Measurements from ENCODE around the gene FAM193B. TPM values are rescaled to one million over a fixed set of nuclear protein-coding genes. Genes with fewer than 3 reads are reported as not detected.

The FAM193B gene
- total RNA-seq, 2 experiments from 2014 or later = 71.4 to 76.7 TPM

DNA sequence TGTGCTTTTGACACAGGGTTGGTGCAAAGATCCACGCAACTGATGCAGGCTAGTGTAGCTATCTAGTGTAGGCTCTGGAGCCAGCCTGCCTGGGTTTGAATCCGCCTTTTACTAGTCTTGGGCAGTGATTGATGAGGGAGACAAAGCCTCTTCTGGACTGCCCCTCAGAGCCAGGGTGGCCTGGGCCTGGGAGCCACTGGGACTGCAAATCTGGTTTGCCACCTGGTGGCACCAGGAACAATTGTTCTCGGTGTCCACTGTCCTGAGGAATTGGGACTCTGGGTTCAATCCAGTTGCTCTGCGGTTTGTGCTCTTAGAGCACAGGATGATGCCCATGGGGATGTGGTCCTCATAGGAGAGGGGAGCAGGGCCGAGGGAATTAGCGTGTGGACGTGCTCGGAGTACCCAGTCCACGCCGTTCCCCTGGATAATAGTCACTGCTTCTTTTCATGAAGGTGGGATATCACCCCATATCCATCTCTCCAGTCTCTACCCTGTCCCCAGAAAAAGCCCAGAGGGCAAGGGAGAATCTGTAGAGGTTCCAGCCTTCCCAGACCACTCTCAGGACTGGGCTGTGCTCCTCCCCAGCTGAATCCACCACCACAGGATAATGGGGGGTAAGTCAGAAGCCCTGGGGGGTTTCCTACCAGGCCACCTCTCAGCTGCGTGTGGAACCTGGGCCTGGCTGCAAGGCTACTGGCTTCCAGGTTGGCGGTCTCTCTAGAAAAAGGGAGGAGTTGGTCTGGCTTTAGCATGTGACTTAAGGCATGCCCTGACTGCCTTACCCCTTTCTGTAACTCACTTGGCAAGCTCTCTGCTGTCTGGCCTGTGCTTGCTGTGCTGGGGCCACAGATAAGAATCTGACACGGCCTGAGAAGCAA lies 47.5 kb upstream of the FAM193B start:
- Mint-ChIP-seq H3K4me3 (peak overlapping the region; percentile 88), H3K4me1 (ENCODE audit: low read depth) (peaks cover 39% of the 10 kb centered on the region), H3K9me3 (no peaks in the 10 kb centered on the region), H3K27ac (no peak overlapping the region), H3K36me3 (ENCODE audit: low read depth) (peaks cover 16% of the 10 kb centered on the region), H3K27me3 (no peaks in the 10 kb centered on the region)
- ChIA-PET CTCF (no interaction called here), POLR2A (interaction anchor here (0.9 to 1.9 kb wide), 3 partner anchors 9 to 12 kb away, joined by 3 to 7 read pairs (median 4); partner anchors contain the start of gene TMED9)
- intact Hi-C loops (cut with micrococcal nuclease) = no loop called here
- DNase-seq (no peak), ATAC-seq (no peak)
- TF ChIP-seq, protein P1, sequence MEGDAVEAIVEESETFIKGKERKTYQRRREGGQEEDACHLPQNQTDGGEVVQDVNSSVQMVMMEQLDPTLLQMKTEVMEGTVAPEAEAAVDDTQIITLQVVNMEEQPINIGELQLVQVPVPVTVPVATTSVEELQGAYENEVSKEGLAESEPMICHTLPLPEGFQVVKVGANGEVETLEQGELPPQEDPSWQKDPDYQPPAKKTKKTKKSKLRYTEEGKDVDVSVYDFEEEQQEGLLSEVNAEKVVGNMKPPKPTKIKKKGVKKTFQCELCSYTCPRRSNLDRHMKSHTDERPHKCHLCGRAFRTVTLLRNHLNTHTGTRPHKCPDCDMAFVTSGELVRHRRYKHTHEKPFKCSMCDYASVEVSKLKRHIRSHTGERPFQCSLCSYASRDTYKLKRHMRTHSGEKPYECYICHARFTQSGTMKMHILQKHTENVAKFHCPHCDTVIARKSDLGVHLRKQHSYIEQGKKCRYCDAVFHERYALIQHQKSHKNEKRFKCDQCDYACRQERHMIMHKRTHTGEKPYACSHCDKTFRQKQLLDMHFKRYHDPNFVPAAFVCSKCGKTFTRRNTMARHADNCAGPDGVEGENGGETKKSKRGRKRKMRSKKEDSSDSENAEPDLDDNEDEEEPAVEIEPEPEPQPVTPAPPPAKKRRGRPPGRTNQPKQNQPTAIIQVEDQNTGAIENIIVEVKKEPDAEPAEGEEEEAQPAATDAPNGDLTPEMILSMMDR (IDR thresholded peaks at IDR 0.05) = no peak

DNA sequence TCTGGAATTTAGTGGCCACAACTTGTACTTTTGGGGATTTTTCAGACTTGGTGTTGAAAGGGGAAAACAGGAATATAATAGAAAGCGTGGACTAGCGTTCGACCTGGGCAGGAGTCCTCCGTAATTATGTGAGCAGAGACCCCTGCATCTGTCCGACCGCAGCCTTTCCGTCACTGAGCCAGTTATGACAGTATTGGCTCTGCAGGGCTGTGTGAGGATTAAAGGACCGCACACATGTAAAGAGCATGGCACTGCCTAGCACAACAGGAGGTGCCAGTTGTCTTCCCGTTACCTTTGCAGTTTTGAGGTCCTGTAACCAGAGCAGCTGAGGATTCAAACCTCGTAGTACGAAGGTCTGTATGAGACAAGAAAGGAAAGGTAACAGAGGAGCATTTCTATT lies 46.8 kb upstream of the FAM193B start:
- Mint-ChIP-seq H3K27me3 (no peaks in the 10 kb centered on the region), H3K4me1 (ENCODE audit: low read depth) (peaks cover 35% of the 10 kb centered on the region), H3K27ac (peak overlapping the region; percentile 88), H3K4me3 (peak overlapping the region; percentile 88), H3K9me3 (no peaks in the 10 kb centered on the region), H3K36me3 (ENCODE audit: low read depth) (peaks cover 20% of the 10 kb centered on the region)
- no peak for ATAC-seq
- TF ChIP-seq, protein P1 (IDR thresholded peaks at IDR 0.05) = no peak
- ChIA-PET CTCF (no interaction called here), POLR2A (interaction anchor here (0.9 to 1.9 kb wide), 2 partner anchors 9 to 10 kb away, joined by 4 to 7 read pairs; partner anchors contain the start of gene TMED9)
- no peak for DNase-seq
- intact Hi-C loops (cut with micrococcal nuclease) = no loop called here

DNA sequence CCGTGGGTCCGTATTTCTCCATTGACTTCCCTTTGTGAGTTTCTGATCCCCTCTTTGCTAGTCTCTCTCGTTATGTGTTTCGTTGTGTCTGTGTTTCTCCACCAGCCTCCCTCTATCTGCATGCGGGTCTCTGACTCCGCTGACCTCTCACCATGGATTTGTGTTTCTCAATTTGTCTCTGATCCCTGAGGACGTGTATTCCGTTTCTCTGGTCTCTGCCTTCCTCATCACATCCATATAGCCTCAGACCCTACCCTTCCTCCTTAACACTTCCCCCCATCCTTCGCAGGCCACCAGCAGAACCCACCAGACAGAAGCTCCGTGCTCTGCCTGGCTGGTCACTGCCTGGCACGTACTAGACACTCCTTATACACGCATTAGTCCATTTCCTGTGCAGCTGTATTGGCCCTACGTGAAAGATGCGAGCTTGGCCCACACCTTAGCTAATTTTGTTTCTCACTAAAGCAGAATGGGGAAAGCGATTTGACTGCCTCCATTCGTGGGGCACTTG lies 46.2 kb upstream of the FAM193B start:
- Mint-ChIP-seq H3K27me3 (no peaks in the 10 kb centered on the region), H3K4me3 (peak overlapping the region; percentile 88), H3K4me1 (ENCODE audit: low read depth) (peaks cover 33% of the 10 kb centered on the region), H3K27ac (peak overlapping the region; percentile 88), H3K9me3 (no peaks in the 10 kb centered on the region), H3K36me3 (ENCODE audit: low read depth) (peaks cover 25% of the 10 kb centered on the region)
- TF ChIP-seq, protein P1 (IDR thresholded peaks at IDR 0.05) = no peak
- peak; percentile 26 for DNase-seq
- peak; percentile 7 for ATAC-seq
- POLR2A ChIA-PET = interaction anchor here (0.7 to 1.9 kb wide), 4 partner anchors 8 to 79 kb away, joined by 3 to 7 read pairs (median 6); partner anchors contain the start of gene TMED9
- CTCF ChIA-PET = no interaction called here
- intact Hi-C loops (cut with micrococcal nuclease) = no loop called here

DNA sequence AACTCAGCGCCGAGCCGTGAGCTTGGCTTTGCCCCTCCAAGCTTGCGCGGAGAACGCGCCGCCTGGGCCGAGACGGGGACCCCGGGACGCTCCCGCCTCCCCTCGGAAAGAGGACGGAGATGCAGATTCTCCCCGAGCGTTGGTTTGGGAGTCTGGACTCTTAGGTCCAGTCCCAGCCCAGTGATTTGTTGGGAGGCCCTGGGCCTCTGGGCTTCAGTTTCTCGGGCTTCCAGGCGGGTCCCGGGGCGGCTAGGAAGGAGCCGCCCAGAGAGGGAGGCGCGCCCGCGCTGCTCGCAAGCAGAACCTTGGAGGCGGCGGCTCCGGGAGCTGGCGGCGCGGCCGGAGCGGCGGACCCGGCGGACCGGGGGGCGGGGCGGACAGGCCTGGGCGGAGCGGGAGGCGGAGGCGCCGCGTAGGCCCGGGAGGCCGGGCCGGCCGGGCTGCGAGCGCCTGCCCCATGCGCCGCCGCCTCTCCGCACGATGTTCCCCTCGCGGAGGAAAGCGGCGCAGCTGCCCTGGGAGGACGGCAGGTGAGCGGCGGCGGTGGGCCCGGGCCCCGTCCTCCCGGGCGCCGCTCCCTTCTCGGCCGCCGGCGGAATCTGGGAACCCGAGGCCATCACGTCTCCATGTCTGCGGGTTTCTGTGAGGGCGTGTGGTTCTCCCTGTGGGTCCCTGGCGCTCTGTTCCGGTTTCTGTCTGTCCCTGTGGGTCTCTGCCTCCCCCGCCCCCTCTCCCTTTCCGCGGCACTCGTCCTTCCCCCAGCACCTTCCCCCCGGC lies 45.6 kb upstream of the FAM193B start, which contains the start of gene B4GALT7:
TSS of gene B4GALT7 (plus strand) at position 402 of the 777 bp plus-strand sequence. CDS start at position 481, 79 bp downstream.
- ATAC-seq = peak; percentile 93
- H3K27me3 Mint-ChIP-seq = no peaks in the 10 kb centered on the region

More for the DNA sequence above, 45.6 kb upstream of the FAM193B start, which contains the start of gene B4GALT7:
- ChIA-PET CTCF (interaction anchor here (0.9 to 1.1 kb wide), 2 partner anchors 7 to 209 kb away, joined by 3 read pairs; no protein-coding TSS in a partner anchor), POLR2A (interaction anchor here (0.7 to 1.9 kb wide), 5 partner anchors 8 to 79 kb away, joined by 3 to 7 read pairs (median 3); partner anchors contain the start of gene TMED9)
- H3K4me1 Mint-ChIP-seq (ENCODE audit: low read depth) = peaks cover 33% of the 10 kb centered on the region
- peaks cover 27% of the 10 kb centered on the region for H3K36me3 Mint-ChIP-seq (ENCODE audit: low read depth)
- intact Hi-C loops (cut with micrococcal nuclease) = no loop called here
- TF ChIP-seq, protein P1 (IDR thresholded peaks at IDR 0.05) = no peak
- peak within 1 kb of the TSS; percentile 88 for H3K27ac Mint-ChIP-seq
- peak within 1 kb of the TSS; percentile 88 for H3K4me3 Mint-ChIP-seq
- no peaks in the 10 kb centered on the region for H3K9me3 Mint-ChIP-seq
- DNase-seq = peak; percentile 82
